NCI-H510A treated with DMSO at 0.1 percent for 48 hours (cell line): ENCODE results near the gene FBXL4.
A peak's percentile ranks its signal among the peaks of the same experiment; 100 is the strongest.

Experiments
- DNase-seq: peaks from one replicate; lab custom pipeline; 2025; lab: John Stamatoyannopoulos, UW

FBXL4 gene

DNA sequence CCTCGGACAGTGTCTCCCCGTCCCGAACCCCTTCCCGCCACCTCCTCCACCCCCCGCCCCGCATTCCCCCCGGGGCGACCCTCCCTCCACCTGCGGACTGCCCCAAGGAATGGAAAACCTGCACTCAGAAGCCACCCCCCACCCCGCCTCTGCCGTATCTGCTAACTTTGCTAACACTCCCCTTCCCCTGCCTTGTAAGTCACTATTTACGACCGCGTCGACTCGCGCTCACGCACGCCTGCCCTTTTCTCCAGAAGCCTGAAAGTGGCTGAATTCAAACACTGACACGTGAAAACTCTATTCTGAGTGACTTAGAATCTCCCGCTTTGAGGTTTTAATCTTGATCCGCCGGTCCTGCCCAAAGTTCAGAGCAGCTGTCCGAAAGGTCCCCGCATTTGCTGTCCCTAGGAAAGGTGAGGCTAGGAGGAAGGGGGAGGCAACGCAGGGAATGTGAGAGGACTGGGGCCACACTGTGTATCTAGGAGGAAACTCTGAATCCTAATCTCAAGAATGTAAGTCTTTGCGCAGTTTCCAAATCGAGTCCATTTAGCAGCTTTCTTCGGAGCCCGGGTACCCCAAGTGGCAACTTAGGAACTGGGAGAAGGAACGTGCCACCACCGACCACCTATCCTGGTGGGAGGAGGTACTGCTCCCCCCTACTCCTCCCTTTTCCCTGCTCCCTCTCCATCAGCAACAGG lies 122.7 kb downstream of the FBXL4 start:
- no peak for DNase-seq

GRCh38 chr6:98824162-98824901 lies 123.4 kb downstream of the FBXL4 start:
- DNase-seq = peak; percentile 42

DNA sequence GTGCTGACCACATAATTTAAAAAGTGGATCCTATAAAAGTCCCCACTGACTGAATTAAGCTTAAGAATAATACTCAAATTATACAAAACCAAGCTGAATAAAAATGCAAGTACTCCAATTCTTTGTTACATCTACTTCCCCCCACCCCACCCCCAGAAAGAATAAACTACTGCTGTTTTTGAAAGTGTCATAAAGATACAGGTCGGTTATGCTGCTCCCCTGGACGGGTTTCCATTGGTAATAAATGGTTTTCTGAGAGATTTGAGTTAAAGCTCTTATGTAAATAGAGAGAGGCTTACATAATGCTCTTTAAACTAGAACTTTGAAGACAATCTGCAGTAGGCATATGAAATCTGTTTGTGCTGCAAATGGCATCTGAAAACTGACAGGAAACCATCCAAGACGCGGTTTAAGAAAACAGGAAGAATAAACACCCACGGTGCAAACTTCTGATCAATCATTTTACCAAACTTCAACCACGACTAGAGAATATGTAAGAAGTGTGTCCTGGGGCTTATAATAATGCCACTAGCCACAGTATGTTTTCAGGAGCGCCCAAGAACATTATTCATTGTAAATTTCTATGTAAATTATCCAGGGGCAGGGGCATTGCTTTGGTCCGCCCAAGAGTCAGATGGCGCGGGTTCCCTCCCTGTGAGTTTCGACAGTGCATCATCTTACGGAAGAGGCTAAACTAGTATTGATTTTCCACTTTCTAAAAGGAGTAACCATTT lies 124.2 kb downstream of the FBXL4 start:
- peak; percentile 26 for DNase-seq

GRCh38 chr6:98821756-98822405 lies 125.9 kb downstream of the FBXL4 start:
- DNase-seq = no peak
